ENCODE measurements around the gene FBXO38. TPM values are rescaled to one million over a fixed set of nuclear protein-coding genes. Genes with fewer than 3 reads are reported as not detected.
A peak's percentile ranks its signal among the peaks of the same experiment; 100 is the strongest.

FBXO38 gene
- total RNA-seq, 2 experiments from 2014 or later, result 31.7 to 34.2 TPM

- Mint-ChIP-seq H3K27ac (peak overlapping the region; percentile 86), H3K4me1 (ENCODE audit: low read depth) (peaks cover 81% of the 10 kb centered on the region), H3K27me3 (ENCODE audit: low read depth) (no peaks in the 10 kb centered on the region), H3K9me3 (no peaks in the 10 kb centered on the region), H3K36me3 (ENCODE audit: low read depth) (peaks cover 32% of the 10 kb centered on the region), H3K4me3 (peak overlapping the region; percentile 25)
- CTCF ChIA-PET, result interaction anchor here (1.0 to 1.4 kb wide), 2 partner anchors 10 to 345 kb away, joined by 3 to 5 read pairs; no protein-coding TSS in a partner anchor
- no peak for DNase-seq
- intact Hi-C loops (cut with micrococcal nuclease), result loop anchor here (1.0 to 10.0 kb wide), 4 partner anchors 13 to 1346 kb away; partner anchors contain the start of gene PPARGC1B
Measured at GRCh38 chr5:148388696-148389095, 4.9 kb downstream of the FBXO38 start.

DNA sequence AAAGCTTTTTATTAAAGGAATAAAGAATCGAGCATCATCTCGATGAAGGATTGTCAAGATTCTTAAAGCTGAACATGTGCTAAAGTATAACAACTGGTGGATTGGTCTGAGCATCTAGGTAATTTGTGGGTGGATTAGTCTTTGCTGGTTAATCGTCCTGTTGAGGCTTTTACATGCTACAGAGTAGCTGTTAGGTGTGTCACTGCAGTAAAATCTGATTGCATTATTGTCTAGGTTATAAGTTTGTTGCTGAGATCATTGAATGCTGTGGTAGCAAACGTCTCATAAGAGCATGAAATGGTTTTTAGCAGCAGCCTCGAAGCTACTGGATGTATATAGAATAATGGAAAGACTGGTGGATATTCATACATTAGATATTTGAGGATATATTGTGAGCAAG lies 7.2 kb downstream of the FBXO38 start:
- Mint-ChIP-seq H3K9me3 (no peaks in the 10 kb centered on the region), H3K4me3 (no peak overlapping the region), H3K27me3 (ENCODE audit: low read depth) (no peaks in the 10 kb centered on the region), H3K36me3 (ENCODE audit: low read depth) (peaks cover 28% of the 10 kb centered on the region), H3K27ac (no peak overlapping the region), H3K4me1 (ENCODE audit: low read depth) (peaks cover 74% of the 10 kb centered on the region)
- CTCF ChIA-PET, result no interaction called here
- no peak for DNase-seq
- intact Hi-C loops (cut with micrococcal nuclease), result loop anchor here (1.0 kb wide), 1 partner anchor 9 kb away; no protein-coding TSS in a partner anchor

- CTCF ChIA-PET, result no interaction called here
- H3K4me3 Mint-ChIP-seq, result no peak overlapping the region
- peaks cover 69% of the 10 kb centered on the region for H3K4me1 Mint-ChIP-seq (ENCODE audit: low read depth)
- no peak for DNase-seq
- H3K27ac Mint-ChIP-seq, result no peak overlapping the region
- no peaks in the 10 kb centered on the region for H3K27me3 Mint-ChIP-seq (ENCODE audit: low read depth)
- no peaks in the 10 kb centered on the region for H3K9me3 Mint-ChIP-seq
- H3K36me3 Mint-ChIP-seq (ENCODE audit: low read depth), result peaks cover 28% of the 10 kb centered on the region
- intact Hi-C loops (cut with micrococcal nuclease), result loop anchor here (1.0 kb wide), 1 partner anchor 9 kb away; no protein-coding TSS in a partner anchor
Measured at GRCh38 chr5:148391422-148391821, 7.7 kb downstream of the FBXO38 start.

GRCh38 chr5:148393390-148393741 lies 9.6 kb downstream of the FBXO38 start:
- CTCF ChIA-PET, result no interaction called here
- no peaks in the 10 kb centered on the region for H3K9me3 Mint-ChIP-seq
- peaks cover 59% of the 10 kb centered on the region for H3K4me1 Mint-ChIP-seq (ENCODE audit: low read depth)
- H3K36me3 Mint-ChIP-seq (ENCODE audit: low read depth), result peaks cover 31% of the 10 kb centered on the region
- H3K27ac Mint-ChIP-seq, result no peak overlapping the region
- no peak for DNase-seq
- intact Hi-C loops (cut with micrococcal nuclease), result no loop called here
- H3K27me3 Mint-ChIP-seq (ENCODE audit: low read depth), result no peaks in the 10 kb centered on the region
- H3K4me3 Mint-ChIP-seq, result no peak overlapping the region

- peaks cover 32% of the 10 kb centered on the region for H3K36me3 Mint-ChIP-seq (ENCODE audit: low read depth)
- H3K9me3 Mint-ChIP-seq, result no peaks in the 10 kb centered on the region
- H3K4me3 Mint-ChIP-seq, result no peak overlapping the region
- H3K4me1 Mint-ChIP-seq (ENCODE audit: low read depth), result peaks cover 57% of the 10 kb centered on the region
- H3K27ac Mint-ChIP-seq, result no peak overlapping the region
- intact Hi-C loops (cut with micrococcal nuclease), result no loop called here
- no peak for DNase-seq
- CTCF ChIA-PET, result no interaction called here
- H3K27me3 Mint-ChIP-seq (ENCODE audit: low read depth), result no peaks in the 10 kb centered on the region
Measured at GRCh38 chr5:148394587-148395019, 10.8 kb downstream of the FBXO38 start.

GRCh38 chr5:148395031-148395430 lies 11.3 kb downstream of the FBXO38 start:
- CTCF ChIA-PET, result no interaction called here
- Mint-ChIP-seq H3K27me3 (ENCODE audit: low read depth) (no peaks in the 10 kb centered on the region), H3K4me1 (ENCODE audit: low read depth) (peaks cover 57% of the 10 kb centered on the region), H3K36me3 (ENCODE audit: low read depth) (peaks cover 33% of the 10 kb centered on the region), H3K9me3 (no peaks in the 10 kb centered on the region), H3K27ac (no peak overlapping the region), H3K4me3 (no peak overlapping the region)
- no peak for DNase-seq
- intact Hi-C loops (cut with micrococcal nuclease), result no loop called here

- Mint-ChIP-seq H3K36me3 (ENCODE audit: low read depth) (peaks cover 39% of the 10 kb centered on the region), H3K4me3 (no peak overlapping the region), H3K27ac (peak overlapping the region; percentile 55), H3K9me3 (no peaks in the 10 kb centered on the region), H3K4me1 (ENCODE audit: low read depth) (peaks cover 58% of the 10 kb centered on the region), H3K27me3 (ENCODE audit: low read depth) (no peaks in the 10 kb centered on the region)
- CTCF ChIA-PET, result interaction anchor here (0.7 to 1.5 kb wide), 7 partner anchors 10 to 401 kb away, joined by 3 to 7 read pairs (median 3); no protein-coding TSS in a partner anchor
- DNase-seq, result no peak
- intact Hi-C loops (cut with micrococcal nuclease), result no loop called here
Measured at GRCh38 chr5:148397968-148398595, 14.3 kb downstream of the FBXO38 start.

GRCh38 chr5:148398698-148399121 lies 15.0 kb downstream of the FBXO38 start:
- H3K9me3 Mint-ChIP-seq, result no peaks in the 10 kb centered on the region
- H3K36me3 Mint-ChIP-seq (ENCODE audit: low read depth), result peaks cover 38% of the 10 kb centered on the region
- H3K27ac Mint-ChIP-seq, result no peak overlapping the region
- intact Hi-C loops (cut with micrococcal nuclease), result no loop called here
- H3K4me1 Mint-ChIP-seq (ENCODE audit: low read depth), result peaks cover 54% of the 10 kb centered on the region
- H3K27me3 Mint-ChIP-seq (ENCODE audit: low read depth), result no peaks in the 10 kb centered on the region
- CTCF ChIA-PET, result interaction anchor here (0.7 to 1.5 kb wide), 6 partner anchors 10 to 400 kb away, joined by 3 to 7 read pairs (median 4); no protein-coding TSS in a partner anchor
- DNase-seq, result no peak
- no peak overlapping the region for H3K4me3 Mint-ChIP-seq

- Mint-ChIP-seq H3K27me3 (ENCODE audit: low read depth) (no peaks in the 10 kb centered on the region), H3K4me1 (ENCODE audit: low read depth) (peaks cover 44% of the 10 kb centered on the region), H3K4me3 (no peak overlapping the region), H3K36me3 (ENCODE audit: low read depth) (peaks cover 43% of the 10 kb centered on the region), H3K9me3 (no peaks in the 10 kb centered on the region), H3K27ac (peak overlapping the region; percentile 71)
- CTCF ChIA-PET, result interaction anchor here (0.7 to 1.5 kb wide), 4 partner anchors 9 to 331 kb away, joined by 3 to 4 read pairs (median 3); no protein-coding TSS in a partner anchor
- no peak for DNase-seq
- intact Hi-C loops (cut with micrococcal nuclease), result loop anchor here (1.0 kb wide), 3 partner anchors 13 to 215 kb away; partner anchors contain the start of gene FBXO38
Measured at GRCh38 chr5:148401604-148402003, 17.8 kb downstream of the FBXO38 start.

GRCh38 chr5:148403344-148403743 lies 19.6 kb downstream of the FBXO38 start:
- no peaks in the 10 kb centered on the region for H3K9me3 Mint-ChIP-seq
- intact Hi-C loops (cut with micrococcal nuclease), result no loop called here
- no peak overlapping the region for H3K27ac Mint-ChIP-seq
- no peak for DNase-seq
- no peak overlapping the region for H3K4me3 Mint-ChIP-seq
- peaks cover 41% of the 10 kb centered on the region for H3K36me3 Mint-ChIP-seq (ENCODE audit: low read depth)
- CTCF ChIA-PET, result no interaction called here
- peaks cover 39% of the 10 kb centered on the region for H3K4me1 Mint-ChIP-seq (ENCODE audit: low read depth)
- no peaks in the 10 kb centered on the region for H3K27me3 Mint-ChIP-seq (ENCODE audit: low read depth)

DNA sequence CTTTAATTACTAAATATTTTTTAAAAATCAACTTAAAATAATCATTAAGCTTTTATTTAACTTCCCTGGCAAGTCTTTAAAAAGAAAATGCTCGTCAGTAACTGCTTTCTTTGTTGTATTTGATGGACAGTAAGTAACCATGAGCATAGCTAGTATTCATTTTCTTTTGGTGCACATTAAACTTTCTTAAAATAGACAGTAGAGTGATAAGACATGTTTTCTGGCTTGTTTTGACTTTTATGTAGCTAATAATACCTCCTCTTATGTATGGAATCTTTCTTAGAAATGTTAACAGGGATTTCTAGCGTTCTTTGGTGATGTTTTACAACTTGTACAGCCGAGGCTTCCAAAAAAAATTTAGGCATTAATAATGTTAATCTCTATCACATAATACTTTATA lies 22.6 kb downstream of the FBXO38 start:
- CTCF ChIA-PET, result no interaction called here
- Mint-ChIP-seq H3K27ac (no peak overlapping the region), H3K36me3 (ENCODE audit: low read depth) (peaks cover 39% of the 10 kb centered on the region), H3K4me1 (ENCODE audit: low read depth) (peaks cover 19% of the 10 kb centered on the region), H3K4me3 (no peak overlapping the region), H3K27me3 (ENCODE audit: low read depth) (no peaks in the 10 kb centered on the region), H3K9me3 (no peaks in the 10 kb centered on the region)
- no peak for DNase-seq
- intact Hi-C loops (cut with micrococcal nuclease), result no loop called here

DNA sequence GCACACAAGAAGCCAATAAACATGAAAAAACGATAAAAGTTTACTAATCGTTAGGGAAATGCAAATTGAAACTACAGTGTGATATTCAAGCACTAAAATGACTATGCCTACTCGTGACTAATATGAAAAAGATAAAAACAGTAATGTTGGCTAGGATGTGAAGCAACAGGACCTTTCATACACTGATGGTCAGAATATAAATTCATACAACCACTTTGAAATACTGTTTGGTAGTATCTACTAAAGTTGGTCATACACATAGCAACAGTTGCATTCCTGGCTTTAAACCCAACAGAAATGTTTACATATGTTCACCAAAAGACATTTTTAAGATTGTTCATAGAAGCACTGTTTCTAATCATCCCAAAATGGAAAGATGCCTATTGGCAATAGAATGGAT lies 24.3 kb downstream of the FBXO38 start:
- no peak for DNase-seq
- CTCF ChIA-PET, result no interaction called here
- intact Hi-C loops (cut with micrococcal nuclease), result no loop called here
- Mint-ChIP-seq H3K27ac (no peak overlapping the region), H3K27me3 (ENCODE audit: low read depth) (no peaks in the 10 kb centered on the region), H3K4me1 (ENCODE audit: low read depth) (peaks cover 8% of the 10 kb centered on the region), H3K4me3 (no peak overlapping the region), H3K36me3 (ENCODE audit: low read depth) (peaks cover 40% of the 10 kb centered on the region), H3K9me3 (no peaks in the 10 kb centered on the region)

DNA sequence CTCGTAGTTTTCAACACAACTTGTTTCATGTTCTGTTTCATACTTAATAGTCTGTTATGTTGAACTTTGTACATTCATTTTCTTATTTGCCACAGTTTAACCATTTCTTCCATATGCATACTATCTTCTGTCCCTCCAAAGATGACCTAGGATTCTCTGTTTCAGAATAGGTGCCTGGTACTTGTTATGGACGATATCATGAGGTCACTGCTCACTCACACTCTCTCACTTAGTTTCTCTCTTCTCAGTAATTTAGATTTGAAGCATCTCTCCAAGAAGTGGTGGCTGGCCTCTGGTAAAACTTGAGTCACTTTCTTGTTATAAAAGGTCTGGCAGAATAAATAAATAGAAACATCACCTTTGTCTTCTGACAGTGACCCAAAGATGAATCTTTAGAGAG lies 28.4 kb downstream of the FBXO38 start:
- CTCF ChIA-PET, result interaction anchor here (0.6 to 1.4 kb wide), 5 partner anchors 10 to 31 kb away, joined by 3 read pairs; no protein-coding TSS in a partner anchor
- DNase-seq, result no peak
- H3K27me3 Mint-ChIP-seq (ENCODE audit: low read depth), result no peaks in the 10 kb centered on the region
- no peaks in the 10 kb centered on the region for H3K9me3 Mint-ChIP-seq
- peaks cover 37% of the 10 kb centered on the region for H3K36me3 Mint-ChIP-seq (ENCODE audit: low read depth)
- intact Hi-C loops (cut with micrococcal nuclease), result no loop called here
- H3K4me3 Mint-ChIP-seq, result no peak overlapping the region
- H3K4me1 Mint-ChIP-seq (ENCODE audit: low read depth), result peaks cover 6% of the 10 kb centered on the region
- H3K27ac Mint-ChIP-seq, result no peak overlapping the region
